GM18517 (cell line): ENCODE measurements around the gene TMEM176A.
"Not testable (repeated sequence)": the region's sequence is repeated elsewhere in the genome, so short reads cannot be mapped to it uniquely, and the experiment has no call there.

Experiments
- ATAC-seq: cut with Tn5 transposase; IDR thresholded peaks from one replicate; pipeline ENCODE4 v1.9.1; 2021; ENCODE audit warnings: mild to moderate bottlenecking, moderate library complexity; ENCODE audit not compliant: unreplicated experiment

Gene TMEM176A, protein sequence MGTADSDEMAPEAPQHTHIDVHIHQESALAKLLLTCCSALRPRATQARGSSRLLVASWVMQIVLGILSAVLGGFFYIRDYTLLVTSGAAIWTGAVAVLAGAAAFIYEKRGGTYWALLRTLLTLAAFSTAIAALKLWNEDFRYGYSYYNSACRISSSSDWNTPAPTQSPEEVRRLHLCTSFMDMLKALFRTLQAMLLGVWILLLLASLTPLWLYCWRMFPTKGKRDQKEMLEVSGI

GRCh38 chr7:150800581-150801241 lies at the start of gene TMEM176A:
Gene TMEM176A (plus strand): TSS chr7:150800769. CDS start chr7:150801551, 782 bp downstream.
- no peak for ATAC-seq

- ATAC-seq, result no peak
Observed at GRCh38 chr7:150751702-150752101, 48.9 kb upstream of the TMEM176A start.

DNA sequence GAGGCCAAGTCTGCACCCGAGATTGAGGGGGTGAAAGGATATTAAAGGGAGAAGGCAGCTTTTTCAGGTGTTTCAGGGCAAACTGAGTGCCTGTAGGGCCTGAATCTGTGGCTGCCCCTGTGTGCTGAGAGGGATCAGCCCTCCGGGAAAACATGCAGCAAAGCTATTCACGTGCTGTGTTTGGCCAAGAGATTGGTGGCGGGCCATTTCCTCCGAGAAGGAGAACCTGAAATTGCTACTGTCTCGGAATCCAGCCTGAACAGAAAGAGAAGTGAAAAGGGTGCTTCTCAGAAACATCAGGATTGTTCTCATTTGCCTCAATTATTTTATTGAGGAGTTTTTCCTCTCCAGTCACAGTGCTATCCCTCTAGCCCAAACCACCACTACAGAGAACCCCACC lies 47.3 kb upstream of the TMEM176A start:
- ATAC-seq, result no peak

DNA sequence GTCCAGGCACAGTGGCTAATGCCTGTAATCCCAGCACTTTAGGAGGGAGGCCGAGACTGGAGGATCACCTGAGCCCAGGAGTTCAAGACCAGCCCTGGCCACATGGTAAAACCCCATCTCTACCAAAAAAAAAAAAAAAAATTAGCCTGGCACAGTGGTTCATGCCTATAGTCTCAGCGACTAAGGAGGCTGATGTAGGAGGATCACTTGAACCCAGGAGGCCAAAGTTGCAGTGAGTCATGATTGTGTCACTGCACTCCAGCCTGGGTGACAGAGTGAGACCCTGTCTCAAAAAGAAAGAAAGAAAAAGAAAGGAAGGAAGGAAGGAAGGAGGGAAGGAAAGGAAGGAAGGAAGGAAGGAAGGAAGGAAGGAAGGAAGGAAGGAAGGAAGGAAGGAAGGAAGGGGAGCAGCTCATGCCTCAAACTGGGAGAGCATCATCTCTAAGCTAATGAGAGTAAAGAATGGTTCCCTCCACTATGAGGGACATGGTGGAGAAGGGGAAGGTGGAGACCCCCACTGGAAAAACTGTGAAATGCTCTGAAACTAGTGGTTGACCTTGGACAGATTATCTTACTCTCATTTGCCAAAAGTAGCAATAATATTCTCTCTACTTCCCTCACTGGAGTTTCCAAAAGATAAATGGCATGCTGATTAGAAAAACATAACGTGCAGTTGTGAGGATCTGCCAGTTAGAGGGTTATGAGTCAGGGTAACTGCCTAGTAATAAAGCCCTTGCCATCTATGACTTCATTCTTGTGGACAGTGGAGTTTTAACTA lies 46.6 kb upstream of the TMEM176A start:
- no peak for ATAC-seq

GRCh38 chr7:150754951-150755350 lies 45.6 kb upstream of the TMEM176A start:
- ATAC-seq, result no peak

DNA sequence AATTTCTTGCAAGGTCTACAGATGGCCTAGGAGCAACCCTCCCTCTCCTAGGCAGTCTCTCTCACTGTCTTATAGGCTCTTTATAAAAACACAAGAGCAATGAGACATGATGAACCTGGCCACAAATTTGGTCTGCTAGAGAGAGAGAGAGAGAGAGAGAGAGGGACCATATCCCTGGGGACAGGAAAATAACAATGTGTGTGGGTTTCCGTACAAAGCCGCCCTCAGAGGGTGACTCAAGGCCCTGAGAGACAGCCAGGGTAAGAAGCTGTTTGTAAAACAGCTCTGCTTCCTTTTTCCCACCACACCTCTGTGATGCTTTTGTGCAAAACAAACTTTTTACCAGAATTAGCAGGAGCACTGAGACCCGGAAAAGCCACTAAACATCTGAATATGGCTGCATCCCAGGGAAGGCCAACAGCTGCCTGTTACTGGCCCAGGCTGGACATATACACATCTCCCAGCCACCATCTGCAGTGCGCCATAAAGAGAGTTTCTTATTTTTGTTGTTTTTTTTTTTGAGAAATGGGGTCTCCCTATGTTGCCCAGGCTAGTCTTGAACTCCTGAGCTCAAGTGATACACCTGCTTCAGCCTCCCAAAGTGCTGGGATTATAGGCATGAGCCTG lies 45.0 kb upstream of the TMEM176A start:
- ATAC-seq, result no peak

DNA sequence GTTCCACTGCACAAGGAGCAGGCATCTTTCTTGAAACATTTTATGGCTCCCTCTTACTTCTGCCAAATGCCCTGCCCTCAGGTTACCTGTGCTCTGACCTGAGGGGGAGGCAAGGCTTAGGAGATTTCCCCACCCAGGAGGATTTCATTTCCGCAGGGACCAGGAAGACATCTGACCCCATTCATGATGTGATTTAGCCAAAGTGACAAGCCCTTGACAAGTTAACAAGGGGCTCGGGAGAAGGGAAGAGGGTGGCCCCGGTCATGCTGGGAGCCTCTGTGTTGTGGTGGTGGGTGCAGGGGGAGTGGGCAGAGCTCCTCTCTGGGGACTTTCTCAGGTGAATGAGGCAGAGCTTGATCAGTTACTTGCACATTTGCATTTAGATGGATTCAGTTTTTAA lies 44.4 kb upstream of the TMEM176A start:
- no peak for ATAC-seq

- no peak for ATAC-seq
Observed at GRCh38 chr7:150756858-150757257, 43.7 kb upstream of the TMEM176A start.

DNA sequence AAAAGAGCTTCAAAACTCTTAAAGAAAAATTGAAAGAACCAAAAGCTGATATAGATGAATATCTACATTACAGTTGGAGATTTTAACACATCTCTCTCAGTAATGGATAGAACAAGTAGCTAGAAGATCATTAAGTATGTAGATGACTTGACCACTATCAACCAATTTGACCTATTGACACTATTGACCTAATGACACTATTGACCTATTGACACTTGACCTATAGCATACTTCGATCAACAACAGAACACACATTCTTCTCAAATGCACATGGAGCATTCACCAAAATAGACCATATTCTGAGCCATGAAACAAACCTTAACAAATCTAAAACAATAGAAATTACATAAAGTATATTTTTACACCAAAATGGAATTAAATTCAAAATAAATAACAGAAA lies 41.1 kb upstream of the TMEM176A start:
- ATAC-seq, result no peak

DNA sequence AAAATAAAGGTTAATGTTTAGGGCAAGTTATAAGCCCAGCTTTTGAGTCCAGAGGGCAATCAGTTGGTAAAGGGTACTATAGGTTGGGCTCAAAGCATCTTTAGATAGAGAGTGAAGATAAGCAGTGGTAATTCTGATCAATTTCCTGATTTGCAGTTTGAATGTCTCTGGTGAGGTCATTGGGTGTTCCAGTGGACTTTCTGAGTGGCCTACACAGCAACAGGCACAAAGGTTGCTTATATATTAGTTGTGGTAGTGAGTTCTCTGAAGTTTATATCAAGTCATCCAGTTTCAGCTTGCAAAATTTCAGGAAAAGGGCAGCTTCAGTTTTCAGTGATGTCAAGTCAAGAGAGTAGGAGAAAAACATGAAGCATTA lies 34.2 kb upstream of the TMEM176A start:
- ATAC-seq, result no peak

- no peak for ATAC-seq
Observed at GRCh38 chr7:150769768-150770167, 30.8 kb upstream of the TMEM176A start.

DNA sequence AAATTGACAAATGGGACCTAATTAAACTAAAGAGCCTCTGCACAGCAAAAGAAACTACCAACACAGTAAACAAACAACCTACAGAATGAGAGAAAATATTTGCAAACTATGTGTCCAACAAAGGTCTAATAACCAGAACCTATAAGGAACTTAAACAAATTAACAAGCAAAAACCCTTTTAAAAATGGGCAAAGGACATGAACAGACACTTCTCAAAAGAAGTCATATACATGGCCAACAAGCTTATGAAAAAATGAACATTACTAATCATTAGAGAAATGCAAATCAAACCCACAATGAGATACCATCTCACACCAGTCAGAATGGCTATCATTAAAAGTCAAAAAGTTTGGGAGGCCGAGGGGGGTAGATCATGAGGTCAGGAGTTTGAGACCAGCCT lies 26.4 kb upstream of the TMEM176A start:
- not testable (repeated sequence) for ATAC-seq

DNA sequence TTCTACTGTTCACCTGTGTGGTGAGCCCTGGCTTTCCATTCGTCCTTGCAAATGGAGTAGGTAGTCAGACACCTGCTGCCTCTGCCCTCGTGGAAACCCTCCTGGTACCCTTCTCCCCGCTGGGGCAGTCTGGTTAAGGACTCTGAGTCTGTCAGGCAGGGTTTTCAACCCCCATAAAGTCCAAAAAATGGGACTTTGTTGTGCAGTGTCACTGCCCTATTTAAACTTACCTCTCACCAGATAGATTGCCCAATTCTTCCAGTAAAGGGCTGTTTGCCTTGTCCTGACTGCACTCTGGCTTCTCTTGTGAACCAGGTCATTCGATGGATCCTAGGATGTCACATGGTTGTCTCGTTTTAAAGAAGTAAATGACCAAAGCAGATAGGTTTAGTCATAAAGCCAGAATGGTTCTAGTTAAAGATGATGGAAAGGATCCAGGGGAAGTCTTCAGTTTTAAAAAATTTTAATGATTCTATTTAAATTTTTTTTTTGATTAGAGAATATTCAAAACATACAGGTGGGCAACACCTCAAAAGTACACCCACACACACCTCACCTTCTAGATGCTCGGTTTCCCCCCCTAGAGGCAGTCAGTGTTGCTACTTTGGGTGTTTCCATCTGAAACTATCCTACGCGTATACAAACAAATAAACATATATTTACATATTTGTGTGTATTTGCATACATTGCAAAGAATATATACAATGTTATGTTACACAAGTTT lies 22.4 kb upstream of the TMEM176A start:
- ATAC-seq, result no peak

- no peak for ATAC-seq
Observed at GRCh38 chr7:150778738-150779301, 21.7 kb upstream of the TMEM176A start.

- ATAC-seq, result no peak
Observed at GRCh38 chr7:150780292-150780691, 20.3 kb upstream of the TMEM176A start.

GRCh38 chr7:150781103-150781502 lies 19.5 kb upstream of the TMEM176A start:
- ATAC-seq, result no peak

GRCh38 chr7:150781961-150782360 lies 18.6 kb upstream of the TMEM176A start:
- no peak for ATAC-seq

GRCh38 chr7:150784120-150784736 lies 16.3 kb upstream of the TMEM176A start:
- ATAC-seq, result no peak

DNA sequence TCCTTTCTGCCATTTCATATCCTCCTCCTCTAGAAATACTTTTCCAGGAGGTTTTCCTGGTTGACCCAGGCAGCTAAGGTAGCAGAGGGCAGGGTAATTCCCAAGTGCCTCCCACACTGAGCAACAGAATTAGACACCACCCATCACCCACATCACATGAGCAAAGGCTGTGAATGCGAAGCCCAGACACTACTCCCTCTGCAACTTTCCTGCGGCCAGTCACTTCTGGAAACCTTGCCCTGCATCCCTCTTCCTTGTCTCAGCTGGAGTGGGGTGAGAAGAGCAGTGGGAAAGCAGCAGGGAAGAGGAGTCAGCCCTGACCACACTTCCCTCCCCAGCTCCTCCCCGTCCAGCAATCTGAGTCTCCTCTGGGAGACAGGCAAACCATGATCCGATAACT lies 15.6 kb upstream of the TMEM176A start:
- ATAC-seq, result no peak
